K562 (cell line): Measurements from ENCODE around the gene H2BK1. TPM values are rescaled to one million over a fixed set of nuclear protein-coding genes. Genes with fewer than 3 reads are reported as not detected.

Source experiments
- CBX3 ChIP-seq, 2 experiments: IDR thresholded peaks; 1 replicate in 1 of 2; 2 replicates in 1 of 2; pipeline ENCODE4 v1.6.1; 2012; ENCODE audit warnings: inconsistent platforms in 2 of 2, low read length in 2 of 2, borderline replicate concordance in 1 of 2, control low read depth in 1 of 2
- CCAR2 ChIP-seq: fragments of 200-400 bp; formaldehyde crosslinking; IDR thresholded peaks from 2 replicates; pipeline ENCODE4 v1.6.1; 2017; ENCODE audit warnings: mild to moderate bottlenecking, low read depth, low read length
- CEBPB ChIP-seq: fragments of 450-650 bp; IDR thresholded peaks from 2 replicates; pipeline ENCODE4 v1.6.1; 2016; ENCODE audit warnings: missing genetic modification characterization, missing compliant biosample characterization
- CREM ChIP-seq: IDR thresholded peaks from 2 replicates; pipeline ENCODE4 v1.6.1; 2014; ENCODE audit warnings: antibody characterized with exemption, low read depth
- CTBP1 ChIP-seq: fragments of 450-650 bp; IDR thresholded peaks from 2 replicates; pipeline ENCODE4 v1.6.1; 2016; ENCODE audit warnings: borderline replicate concordance
- GTF2A2 ChIP-seq: IDR thresholded peaks from 2 replicates; pipeline ENCODE4 v1.6.1; 2016; ENCODE audit warnings: mild to moderate bottlenecking, missing genetic modification characterization, missing compliant biosample characterization
- HNRNPK ChIP-seq: fragments of 200-400 bp; formaldehyde crosslinking; IDR thresholded peaks from one replicate; pipeline ENCODE4 v1.6.1; 2018; ENCODE audit warnings: mild to moderate bottlenecking, low read depth, low read length; ENCODE audit not compliant: poor library complexity, severe bottlenecking
- JUND ChIP-seq, 2 experiments: IDR thresholded peaks; 2 replicates in 1 of 2; 3 replicates in 1 of 2; pipeline ENCODE4 v1.6.1; 2011; ENCODE audit warnings: borderline replicate concordance in 2 of 2, low read depth in 2 of 2, low read length in 2 of 2, improper control_type of control experiment in 1 of 2, missing biosample characterization in 1 of 2, missing genetic modification characterization in 1 of 2, missing genetic modification reagents in 1 of 2
- MIER1 ChIP-seq: fragments of 450-650 bp; IDR thresholded peaks from 2 replicates; pipeline ENCODE4 v1.6.1; 2016; ENCODE audit warnings: antibody characterized with exemption, mild to moderate bottlenecking, low read depth
- NELFE ChIP-seq: IDR thresholded peaks from 2 replicates; pipeline ENCODE4 v1.6.1; 2011; ENCODE audit warnings: mild to moderate bottlenecking; ENCODE audit not compliant: insufficient read depth, insufficient read length
- NFIC ChIP-seq: fragments of 450-650 bp; IDR thresholded peaks from 2 replicates; pipeline ENCODE4 v1.6.1; 2017; ENCODE audit warnings: mild to moderate bottlenecking, inconsistent platforms
- NR3C1 ChIP-seq: sonication (generic); formaldehyde crosslinking; IDR thresholded peaks from 2 replicates; pipeline ENCODE4 v1.8.1; 2022; ENCODE audit warnings: missing genetic modification reagents
- RBM15 ChIP-seq: fragments of 200-400 bp; formaldehyde crosslinking; IDR thresholded peaks from 2 replicates; pipeline ENCODE4 v1.6.1; 2018; ENCODE audit warnings: mild to moderate bottlenecking, low read length, moderate library complexity; ENCODE audit not compliant: insufficient read depth
- RCOR1 ChIP-seq, 2 experiments: IDR thresholded peaks; 2 replicates each; pipeline ENCODE4 v1.6.1; 2012; ENCODE audit warnings: low read depth in 2 of 2, low read length in 2 of 2, borderline replicate concordance in 1 of 2, improper control_type of control experiment in 1 of 2
- SIN3A ChIP-seq, 2 experiments: fragments of 150-350 bp in 1 of 2; IDR thresholded peaks; 2 replicates each; pipeline ENCODE4 v1.6.1; 2011 to 2016; ENCODE audit warnings: borderline replicate concordance in 2 of 2, low read depth in 2 of 2, low read length in 2 of 2, mild to moderate bottlenecking in 2 of 2, moderate library complexity in 2 of 2; ENCODE audit not compliant: control insufficient read depth in 1 of 2
- SRSF9 ChIP-seq: fragments of 200-400 bp; formaldehyde crosslinking; IDR thresholded peaks from 2 replicates; pipeline ENCODE4 v1.6.1; 2017; ENCODE audit warnings: low read depth, low read length, borderline replicate concordance
- TEAD1 ChIP-seq, 2 experiments: fragments of 450-650 bp in 1 of 2; sonication (generic) in 1 of 2; formaldehyde crosslinking; IDR thresholded peaks; 2 replicates each; pipeline versions ENCODE4 v1.4.0 to v1.8.0; 2020 to 2022; ENCODE audit warnings: mild to moderate bottlenecking in 2 of 2, missing genetic modification reagents in 1 of 2
- ZBTB1 ChIP-seq: sonication (generic); formaldehyde crosslinking; IDR thresholded peaks from 2 replicates; pipeline ENCODE4 v1.8.1; 2023; ENCODE audit warnings: missing genetic modification reagents, low read depth, mild to moderate bottlenecking, borderline replicate concordance
- ZFP30 ChIP-seq: fragments of 250-450 bp; sonication (Bioruptor Pico); IDR thresholded peaks from 2 replicates; pipeline ENCODE4 v1.8.0; 2022; ENCODE audit warnings: moderate library complexity, mild to moderate bottlenecking, inconsistent platforms, borderline replicate concordance
- polyA plus RNA-seq, 8 experiments: library from polyadenylated mRNA; depleted of rRNA in 4 of 8; stranded (reverse) in 5 of 8; unstranded in 3 of 8; fragments of >200 nt; fragmentation: Nextera tagmentation in 2 of 8; fragmentation: Illumina TruSeq in 1 of 8; extraction: Ambion mirVana in 2 of 8; extraction: Trizol in 1 of 8; gene quantifications; 2 replicates each; pipeline versions ENCODE4 v1.2.1 to v1.2.3, GENCODE V29; 2011 to 2014; ENCODE audit warnings: inconsistent platforms in 1 of 8, missing spikeins in 1 of 8
- total RNA-seq, 7 experiments: library from RNA; depleted of rRNA in 6 of 7; stranded (reverse); fragments of >200 nt in 6 of 7; fragmentation: Illumina TruSeq in 2 of 7; extraction: Trizol in 2 of 7; gene quantifications; 2 replicates each; pipeline versions ENCODE4 v1.2.1 to v1.2.3, GENCODE V29; 2011 to 2021; ENCODE audit warnings: low replicate concordance in 1 of 7
- TF ChIP-seq, protein P1 (sequence below): fragments of 450-650 bp; formaldehyde crosslinking; conservative IDR thresholded peaks from 2 replicates; pipeline ENCODE4 v1.4.0; 2022; ENCODE audit warnings: mild to moderate bottlenecking, missing genetic modification characterization
- TF ChIP-seq, protein P2 (sequence below): sonication (generic); formaldehyde crosslinking; IDR thresholded peaks from 2 replicates; pipeline ENCODE4 v1.8.0; 2022; ENCODE audit warnings: mild to moderate bottlenecking, missing genetic modification reagents
- TF ChIP-seq, protein P3 (sequence below): sonication (generic); formaldehyde crosslinking; IDR thresholded peaks from 2 replicates; pipeline ENCODE4 v1.8.1; 2023; ENCODE audit warnings: mild to moderate bottlenecking, missing genetic modification reagents

The H2BK1 gene
- total and polyA plus RNA-seq, 9 of the 15 experiments (the other 6 are each of a cell fraction or from before 2014, with no cell fraction given), result not detected

DNA sequence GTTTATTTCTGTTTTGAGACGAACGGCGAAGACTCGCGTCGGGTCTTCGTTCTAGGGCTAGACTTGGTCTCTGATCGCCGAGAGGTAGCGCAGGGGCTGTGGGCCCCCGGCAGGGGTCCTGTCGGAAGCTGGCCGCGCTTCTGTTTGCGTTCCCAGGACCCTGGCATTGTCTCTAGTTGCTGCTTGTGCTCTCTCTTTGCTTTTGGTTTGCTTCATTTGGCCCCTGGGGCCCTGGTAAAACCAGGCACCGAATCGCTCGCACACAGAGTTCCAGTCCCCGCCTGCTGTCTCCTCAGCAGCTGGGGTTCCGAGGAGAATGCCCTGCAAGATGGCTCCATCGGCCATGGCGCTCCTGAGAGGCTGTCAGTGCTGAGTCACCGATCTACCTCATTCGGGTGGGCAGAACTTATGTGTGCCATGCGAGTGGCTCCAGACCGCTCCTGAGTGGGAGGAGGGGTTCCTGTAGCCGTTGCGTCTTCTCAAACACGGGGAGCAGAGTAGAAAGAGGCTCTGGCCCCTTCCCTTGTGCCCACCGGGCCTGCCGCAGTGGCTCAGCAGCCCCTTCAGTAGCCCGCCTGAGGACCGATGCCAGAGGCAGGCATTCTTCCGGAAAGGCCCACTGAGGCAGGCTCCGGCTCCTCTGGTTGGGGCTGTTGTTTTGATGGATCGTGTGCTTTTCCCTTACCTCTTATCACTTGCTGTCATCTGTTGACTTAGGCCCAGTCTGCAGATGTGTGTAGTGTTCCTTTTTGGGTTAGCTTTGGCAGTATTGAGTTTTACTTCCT, 22.8 kb upstream of the H2BK1 start (continued):
- TF ChIP-seq CREM (no peak; the same call in 1 of the 2 replicates), RBM15 (no peak), GTF2A2 (tag) (no peak), NFIC (0 out of 2 replicates have a peak, but pooled peaks have one; percentile 4), CEBPB (no peak), JUND (IDR thresholded peaks at IDR 0.05; ENCODE audit: borderline replicate concordance, low read depth, low read length) (no peak), JUND (tag; IDR thresholded peaks at IDR 0.05; ENCODE audit: borderline replicate concordance, low read depth, low read length) (peak; percentile 47; the same call in 1 of the 3 replicates), ZBTB1 (CRISPR knock-in tag) (no peak), NELFE (no peak), RCOR1 (IDR thresholded peaks at IDR 0.05; ENCODE audit: borderline replicate concordance in 1 of 2, low read depth in 2 of 2, low read length in 2 of 2) (peak in 1 of 2 experiments; percentile 57; a peak in 2 of 4 replicates), MIER1 (no peak), NR3C1 (CRISPR knock-in tag) (no peak), CBX3 (IDR thresholded peaks at IDR 0.05; ENCODE audit: borderline replicate concordance in 1 of 2, low read length in 2 of 2) (no peak), CTBP1 (peak; percentile 77), SRSF9 (no peak), ZFP30 (no peak), HNRNPK (no peak), TEAD1 (CRISPR knock-in tag; IDR thresholded peaks at IDR 0.05) (peak in 1 of 2 experiments; percentile 64; a peak in 1 of 4 replicates), SIN3A (IDR thresholded peaks at IDR 0.05; ENCODE audit: borderline replicate concordance in 2 of 2, control insufficient read depth in 1 of 2, low read depth in 2 of 2, low read length in 2 of 2) (no peak), CCAR2 (no peak)
- TF ChIP-seq, protein P1, sequence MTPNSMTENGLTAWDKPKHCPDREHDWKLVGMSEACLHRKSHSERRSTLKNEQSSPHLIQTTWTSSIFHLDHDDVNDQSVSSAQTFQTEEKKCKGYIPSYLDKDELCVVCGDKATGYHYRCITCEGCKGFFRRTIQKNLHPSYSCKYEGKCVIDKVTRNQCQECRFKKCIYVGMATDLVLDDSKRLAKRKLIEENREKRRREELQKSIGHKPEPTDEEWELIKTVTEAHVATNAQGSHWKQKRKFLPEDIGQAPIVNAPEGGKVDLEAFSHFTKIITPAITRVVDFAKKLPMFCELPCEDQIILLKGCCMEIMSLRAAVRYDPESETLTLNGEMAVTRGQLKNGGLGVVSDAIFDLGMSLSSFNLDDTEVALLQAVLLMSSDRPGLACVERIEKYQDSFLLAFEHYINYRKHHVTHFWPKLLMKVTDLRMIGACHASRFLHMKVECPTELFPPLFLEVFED (CRISPR knock-in tag), result no peak
- TF ChIP-seq, protein P2, sequence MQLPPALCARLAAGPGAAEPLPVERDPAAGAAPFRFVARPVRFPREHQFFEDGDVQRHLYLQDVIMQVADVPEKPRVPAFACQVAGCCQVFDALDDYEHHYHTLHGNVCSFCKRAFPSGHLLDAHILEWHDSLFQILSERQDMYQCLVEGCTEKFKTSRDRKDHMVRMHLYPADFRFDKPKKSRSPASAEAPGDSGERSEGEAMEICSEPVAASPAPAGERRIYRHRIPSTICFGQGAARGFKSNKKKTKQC (CRISPR knock-in tag), result peak; percentile 21; the same call in 1 of the 2 replicates
- TF ChIP-seq, protein P3, sequence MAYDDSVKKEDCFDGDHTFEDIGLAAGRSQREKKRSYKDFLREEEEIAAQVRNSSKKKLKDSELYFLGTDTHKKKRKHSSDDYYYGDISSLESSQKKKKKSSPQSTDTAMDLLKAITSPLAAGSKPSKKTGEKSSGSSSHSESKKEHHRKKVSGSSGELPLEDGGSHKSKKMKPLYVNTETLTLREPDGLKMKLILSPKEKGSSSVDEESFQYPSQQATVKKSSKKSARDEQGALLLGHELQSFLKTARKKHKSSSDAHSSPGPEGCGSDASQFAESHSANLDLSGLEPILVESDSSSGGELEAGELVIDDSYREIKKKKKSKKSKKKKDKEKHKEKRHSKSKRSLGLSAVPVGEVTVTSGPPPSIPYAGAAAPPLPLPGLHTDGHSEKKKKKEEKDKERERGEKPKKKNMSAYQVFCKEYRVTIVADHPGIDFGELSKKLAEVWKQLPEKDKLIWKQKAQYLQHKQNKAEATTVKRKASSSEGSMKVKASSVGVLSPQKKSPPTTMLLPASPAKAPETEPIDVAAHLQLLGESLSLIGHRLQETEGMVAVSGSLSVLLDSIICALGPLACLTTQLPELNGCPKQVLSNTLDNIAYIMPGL (CRISPR knock-in tag), result no peak
